Liver (tissue), 9 donors: Measurements from ENCODE around the gene ENOX1. TPM values are rescaled to one million over a fixed set of nuclear protein-coding genes. Genes with fewer than 3 reads are reported as not detected.

Experiments
- DNase-seq: peaks from one replicate; pipeline ENCODE4 v3.0.0-alpha.2; 2017; ENCODE audit warnings: low spot score
- H3K27ac ChIP-seq, 2 donors: one replicate each; pipeline ENCODE4 v1.7.0; 2013; ENCODE audit warnings: inconsistent platforms in 2 of 2, low read length in 2 of 2, control low read depth in 1 of 2, low read depth in 1 of 2, mild to moderate bottlenecking in 1 of 2
- H3K27me3 ChIP-seq, 4 donors: one replicate each; pipeline versions ENCODE4 v1.6.1 to v1.7.0; 2013; ENCODE audit warnings: low read length in 3 of 4, inconsistent platforms in 1 of 4, mild to moderate bottlenecking in 1 of 4, moderate library complexity in 1 of 4; ENCODE audit not compliant: control insufficient read depth in 4 of 4, insufficient read depth in 4 of 4
- H3K36me3 ChIP-seq, 4 donors: one replicate each; pipeline versions ENCODE4 v1.6.1 to v1.7.0; 2013; ENCODE audit warnings: low read length in 3 of 4, mild to moderate bottlenecking in 3 of 4, low read depth in 1 of 4, moderate library complexity in 1 of 4; ENCODE audit not compliant: control insufficient read depth in 4 of 4, insufficient read depth in 3 of 4
- H3K4me1 ChIP-seq, 4 donors: one replicate each; pipeline versions ENCODE4 v1.6.1 to v1.7.0; 2013; ENCODE audit warnings: low read length in 3 of 4, mild to moderate bottlenecking in 3 of 4, moderate library complexity in 1 of 4; ENCODE audit not compliant: control insufficient read depth in 4 of 4, insufficient read depth in 4 of 4
- H3K4me3 ChIP-seq, 3 donors: one replicate each; pipeline versions ENCODE4 v1.6.1 to v1.7.0; 2013; ENCODE audit warnings: low read length in 3 of 3, control low read depth in 1 of 3, low read depth in 1 of 3, mild to moderate bottlenecking in 1 of 3
- H3K9ac ChIP-seq, 2 donors: one replicate each; pipeline ENCODE4 v1.7.0; 2013; ENCODE audit warnings: low read length in 2 of 2, mild to moderate bottlenecking in 2 of 2, moderate library complexity in 2 of 2, control low read depth in 1 of 2, low read depth in 1 of 2
- H3K9me3 ChIP-seq, 4 donors: one replicate each; pipeline versions ENCODE4 v1.6.1 to v1.7.0; 2013; ENCODE audit warnings: low read length in 3 of 4; ENCODE audit not compliant: control insufficient read depth in 4 of 4
- ATF3 ChIP-seq: IDR thresholded peaks from 2 replicates; pipeline ENCODE4 v1.6.1; 2016; ENCODE audit warnings: antibody characterized with exemption
- EGR1 ChIP-seq, 2 donors: IDR thresholded peaks; 2 replicates each; pipeline ENCODE4 v1.6.1; 2016 to 2018; ENCODE audit warnings: antibody characterized with exemption in 2 of 2, low read depth in 2 of 2
- FOXA1 ChIP-seq: IDR thresholded peaks from 2 replicates; pipeline ENCODE4 v1.6.1; 2016; ENCODE audit warnings: antibody characterized with exemption
- FOXA2 ChIP-seq: IDR thresholded peaks from 2 replicates; pipeline ENCODE4 v1.6.1; 2016; ENCODE audit warnings: antibody characterized with exemption
- HNF4A ChIP-seq, 2 donors: conservative IDR thresholded peaks; 2 replicates each; pipeline ENCODE4 v1.6.1; 2016; ENCODE audit warnings: antibody characterized with exemption in 2 of 2, mild to moderate bottlenecking in 2 of 2
- HNF4G ChIP-seq: IDR thresholded peaks from 2 replicates; pipeline ENCODE4 v1.6.1; 2016; ENCODE audit warnings: antibody characterized with exemption
- MAX ChIP-seq: IDR thresholded peaks from 2 replicates; pipeline ENCODE4 v1.6.1; 2016; ENCODE audit warnings: antibody characterized with exemption
- NR2F2 ChIP-seq: IDR thresholded peaks from 2 replicates; pipeline ENCODE4 v1.6.1; 2016; ENCODE audit warnings: antibody characterized with exemption
- RAD21 ChIP-seq, 2 donors: IDR thresholded peaks; 2 replicates each; pipeline ENCODE4 v1.6.1; 2016; ENCODE audit warnings: antibody characterized with exemption in 2 of 2, mild to moderate bottlenecking in 2 of 2
- REST ChIP-seq: IDR thresholded peaks from 2 replicates; pipeline ENCODE4 v1.6.1; 2016; ENCODE audit warnings: antibody characterized with exemption, mild to moderate bottlenecking
- RXRA ChIP-seq, 2 donors: IDR thresholded peaks; 2 replicates each; pipeline ENCODE4 v1.6.1; 2017 to 2018; ENCODE audit warnings: antibody characterized with exemption in 2 of 2, mild to moderate bottlenecking in 1 of 2
- SP1 ChIP-seq: IDR thresholded peaks from 2 replicates; pipeline ENCODE4 v1.6.1; 2018; ENCODE audit warnings: antibody characterized with exemption, mild to moderate bottlenecking
- TAF1 ChIP-seq: conservative IDR thresholded peaks from 2 replicates; pipeline ENCODE4 v1.6.1; 2016; ENCODE audit warnings: antibody characterized with exemption, mild to moderate bottlenecking
- YY1 ChIP-seq: IDR thresholded peaks from 2 replicates; pipeline ENCODE4 v1.6.1; 2016; ENCODE audit warnings: antibody characterized with exemption, mild to moderate bottlenecking
- ZBTB33 ChIP-seq: IDR thresholded peaks from 2 replicates; pipeline ENCODE4 v1.6.1; 2016; ENCODE audit warnings: antibody characterized with exemption
- WGBS: extraction: QIAGEN DNeasy Blood & Tissue Kit; methylation state at CpG from one replicate; pipeline ENCODE4 v1.1.7; 2013; 5-methylcytosine and 5-hydroxymethylcytosine counted together
- polyA plus RNA-seq, 2 donors: library from polyadenylated mRNA; stranded (reverse) in 1 of 2; unstranded in 1 of 2; fragments of 200-250 nt in 1 of 2; fragments of >200 nt in 1 of 2; fragmentation: Nextera tagmentation in 1 of 2; extraction: Ambion mirVana in 1 of 2; gene quantifications; one replicate each; pipeline versions ENCODE4 v1.2.1 to v1.2.3, GENCODE V29; 2013 to 2015
- total RNA-seq, 2 donors: library from RNA; depleted of rRNA; stranded (reverse); fragments of >200 nt; gene quantifications; one replicate each; pipeline ENCODE4 v1.2.3, GENCODE V29; 2014
- donor health status: healthy.
- donor health status: healthy.
- donor health status: healthy.
- donor health status: healthy.
- donor health status: healthy.

The ENOX1 gene
- total and polyA plus RNA-seq, 4 donors, result 0.02 to 0.33 (median 0.08) TPM; not detected in 1

- no peak for TF ChIP-seq EGR1 (IDR thresholded peaks at IDR 0.05; ENCODE audit: low read depth in 2 of 2)
- no peak for TF ChIP-seq YY1
- TF ChIP-seq RXRA (IDR thresholded peaks at IDR 0.05), result no peak
- TF ChIP-seq TAF1, result no peak
- no peak for TF ChIP-seq FOXA1
- no peak for TF ChIP-seq HNF4G
- no peak for TF ChIP-seq ATF3
- TF ChIP-seq ZBTB33, result no peak
- TF ChIP-seq NR2F2, result no peak
- TF ChIP-seq SP1, result no peak
These were observed 14.1 kb upstream of the ENOX1 start (continued) for GRCh38 chr13:43800828-43801227.

- TF ChIP-seq REST (no peak), RAD21 (IDR thresholded peaks at IDR 0.05) (no peak), EGR1 (IDR thresholded peaks at IDR 0.05; ENCODE audit: low read depth in 2 of 2) (no peak), FOXA2 (no peak), ZBTB33 (no peak), MAX (no peak), HNF4A (conservative IDR thresholded peaks at IDR 0.05) (no peak), HNF4G (no peak)
- no peak overlapping the region for H3K4me3 ChIP-seq
- H3K9ac ChIP-seq, result no peak overlapping the region
- 81% methylated on average over 4 of the region's 4 CpGs for WGBS
- H3K9me3 ChIP-seq, result no peaks in the 10 kb centered on the region
- H3K27ac ChIP-seq, result no peak overlapping the region
- DNase-seq, result no peak
- no peaks in the 10 kb centered on the region for H3K27me3 ChIP-seq
- no peaks in the 10 kb centered on the region for H3K36me3 ChIP-seq
- H3K4me1 ChIP-seq, result no peaks in the 10 kb centered on the region
These were observed 12.4 kb upstream of the ENOX1 start for GRCh38 chr13:43799191-43799590.
